Activated T-cell treated with anti-CD3 and anti-CD28 coated beads, Interleukin-2, amount 50 U/mL, for 4 hours (primary cell): ENCODE measurements around the gene PHF1. TPM values are rescaled to one million over a fixed set of nuclear protein-coding genes. Genes with fewer than 3 reads are reported as not detected.
"Not testable (repeated sequence)": the region's sequence is repeated elsewhere in the genome, so short reads cannot be mapped to it uniquely, and the experiment has no call there.

Experiments
- ATAC-seq, 2 donors: fragments of 200-7000 bp; cut with Tn5 transposase; one replicate each; pipeline ENCODE4 v1.10.0; 2021
- DNase-seq: peaks from one replicate; pipeline ENCODE4 v3.0.0-alpha.2; 2020
- H3K27me3 Mint-ChIP-seq: one replicate; pipeline ENCODE4 v1.8.0; 2021; ENCODE audit warnings: low read depth, mixed read lengths
- H3K36me3 Mint-ChIP-seq: one replicate; pipeline ENCODE4 v1.8.0; 2022; ENCODE audit warnings: mixed read lengths; ENCODE audit not compliant: insufficient read depth
- H3K4me1 Mint-ChIP-seq: one replicate; pipeline ENCODE4 v1.8.0; 2021; ENCODE audit warnings: low read depth, mixed read lengths
- H3K4me3 Mint-ChIP-seq: one replicate; pipeline ENCODE4 v1.8.0; 2021; ENCODE audit warnings: mild to moderate bottlenecking, moderate library complexity, mixed read lengths
- H3K9me3 Mint-ChIP-seq: one replicate; pipeline ENCODE4 v1.8.0; 2021; ENCODE audit warnings: mixed read lengths
- total RNA-seq, 3 donors: library from RNA; stranded (reverse); gene quantifications; one replicate each; pipeline ENCODE4 v1.2.1, GENCODE V29; 2021

The PHF1 gene
- total RNA-seq, result 10 to 100 TPM; 24.4 to 29.4 (median 26.8) TPM

GRCh38 chr6:33410711-33411631, at the start of gene PHF1:
Gene PHF1, plus strand, starts transcription at chr6:33411014. Its CDS starts 1,250 bp downstream, at chr6:33412264.
- H3K4me1 Mint-ChIP-seq, result peaks cover 44% of the 10 kb centered on the region
- no peaks in the 10 kb centered on the region for H3K9me3 Mint-ChIP-seq

GRCh38 chr6:33363486-33363885, 47.3 kb upstream of the PHF1 start:
- DNase-seq, H3K27me3 Mint-ChIP-seq, ATAC-seq, H3K9me3 Mint-ChIP-seq, H3K36me3 Mint-ChIP-seq, H3K4me1 Mint-ChIP-seq, H3K4me3 Mint-ChIP-seq: not testable (repeated sequence)

More at GRCh38 chr6:33410711-33411631, at the start of gene PHF1:
- peak; percentile 61 to 64 for ATAC-seq
- DNase-seq, result peak; percentile 75
- H3K27me3 Mint-ChIP-seq, result no peaks in the 10 kb centered on the region
- H3K4me3 Mint-ChIP-seq, result peak within 1 kb of the TSS; percentile 84
- H3K36me3 Mint-ChIP-seq, result peaks cover 13% of the 10 kb centered on the region

DNA sequence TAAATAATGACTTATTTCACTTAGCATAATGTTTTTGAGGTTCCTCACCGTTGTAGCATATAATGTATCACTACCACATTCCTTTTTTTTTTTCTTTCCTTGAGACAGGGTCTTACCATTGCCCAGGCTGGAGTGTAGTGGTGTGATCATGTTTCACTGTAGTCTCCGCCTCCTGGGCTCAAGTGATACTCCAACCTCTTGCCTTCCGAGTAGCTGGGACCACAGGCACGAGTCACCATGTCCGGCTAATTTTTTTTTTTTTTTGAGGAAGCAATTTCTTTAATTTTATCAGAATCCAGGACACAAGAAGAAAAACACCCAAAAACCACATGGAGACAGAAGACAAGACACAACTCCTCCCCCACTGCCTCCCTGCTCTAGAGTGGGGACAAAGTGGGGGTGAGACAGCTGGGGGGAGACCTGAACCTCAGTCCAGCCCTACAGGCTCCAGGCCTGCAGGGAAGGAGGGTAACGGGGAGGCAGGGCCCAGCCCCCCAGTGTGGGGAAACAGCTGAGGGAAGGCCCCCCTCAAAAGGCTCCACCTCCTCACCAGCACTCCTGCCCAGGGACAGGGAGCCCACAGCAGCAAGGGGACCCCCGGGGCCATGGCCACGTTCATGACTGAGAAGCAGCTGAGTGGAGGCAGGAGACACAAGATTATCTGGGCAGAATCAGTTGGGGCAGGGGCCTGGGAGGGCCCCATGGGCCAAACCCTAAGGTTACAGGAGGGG, 46.2 kb upstream of the PHF1 start:
- not testable (repeated sequence) for ATAC-seq, DNase-seq, H3K4me3 Mint-ChIP-seq, H3K27me3 Mint-ChIP-seq, H3K4me1 Mint-ChIP-seq, H3K9me3 Mint-ChIP-seq, H3K36me3 Mint-ChIP-seq

- H3K4me1 Mint-ChIP-seq, ATAC-seq: not testable (repeated sequence)
Measured at GRCh38 chr6:33365206-33365971, 45.4 kb upstream of the PHF1 start.

DNA sequence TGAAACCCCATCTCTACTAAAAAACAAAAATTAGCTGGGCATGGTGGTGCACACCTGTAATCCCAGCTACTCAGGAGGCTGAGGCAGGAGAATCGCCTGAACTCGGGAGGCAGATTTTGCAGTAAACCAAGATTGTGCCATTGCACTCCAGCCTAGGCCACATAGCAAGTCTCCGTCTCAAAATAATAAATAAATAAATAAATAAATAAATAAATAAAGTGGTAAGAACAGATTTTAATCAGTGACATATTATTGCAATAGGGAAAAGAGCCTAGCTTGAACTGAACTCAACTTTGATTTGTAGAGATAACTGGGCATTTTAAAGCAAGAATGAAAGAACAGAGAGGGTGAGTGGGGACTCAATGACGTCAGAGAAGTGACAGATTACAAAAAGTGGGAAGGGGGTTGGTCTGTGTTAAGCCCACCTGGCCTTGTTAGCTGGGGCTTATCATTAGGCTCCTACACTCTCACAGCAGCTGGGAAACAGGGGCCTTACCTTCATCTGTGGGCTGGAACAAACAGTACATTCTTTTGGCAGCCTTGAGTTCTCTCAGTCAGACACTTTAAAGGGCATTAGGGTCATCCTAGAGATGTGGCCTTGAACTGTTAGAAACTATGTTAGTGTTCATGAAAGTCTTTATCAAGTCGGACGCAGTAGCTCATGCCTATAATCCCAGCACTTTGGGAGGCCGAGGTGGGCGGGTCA, 43.7 kb upstream of the PHF1 start:
- Mint-ChIP-seq H3K36me3 (no peaks in the 10 kb centered on the region), H3K4me1 (no peaks in the 10 kb centered on the region), H3K4me3 (no peak overlapping the region), H3K27me3 (no peaks in the 10 kb centered on the region), H3K9me3 (no peaks in the 10 kb centered on the region)
- DNase-seq (no peak), ATAC-seq (no peak)

More at GRCh38 chr6:33365206-33365971, 45.4 kb upstream of the PHF1 start:
- H3K9me3 Mint-ChIP-seq, H3K4me3 Mint-ChIP-seq, H3K36me3 Mint-ChIP-seq, DNase-seq, H3K27me3 Mint-ChIP-seq: not testable (repeated sequence)

GRCh38 chr6:33367715-33368025, 43.1 kb upstream of the PHF1 start:
- DNase-seq, H3K27me3 Mint-ChIP-seq, H3K9me3 Mint-ChIP-seq, H3K36me3 Mint-ChIP-seq, ATAC-seq, H3K4me1 Mint-ChIP-seq, H3K4me3 Mint-ChIP-seq: not testable (repeated sequence)

DNA sequence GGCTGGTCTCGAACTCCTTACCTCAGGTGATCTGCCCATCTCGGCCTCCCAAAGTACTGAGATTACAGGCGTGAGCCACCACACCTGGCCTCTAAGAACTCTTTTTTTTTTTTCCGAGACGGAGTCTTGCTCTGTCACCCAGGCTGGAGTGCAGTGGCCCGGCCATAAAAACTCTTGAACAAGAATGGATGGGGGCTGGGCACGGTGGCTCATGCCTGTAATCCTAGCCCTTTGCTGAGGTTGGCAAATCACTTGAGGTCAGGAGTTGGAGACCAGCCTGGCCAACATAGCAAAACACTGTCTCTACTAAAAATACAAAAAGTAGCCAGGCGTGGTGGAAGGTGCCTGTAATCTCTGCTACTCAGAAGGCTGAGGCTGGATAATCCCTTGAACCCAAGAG, 38.9 kb upstream of the PHF1 start:
- ATAC-seq, DNase-seq, H3K9me3 Mint-ChIP-seq, H3K36me3 Mint-ChIP-seq, H3K4me3 Mint-ChIP-seq, H3K27me3 Mint-ChIP-seq: not testable (repeated sequence)
- H3K4me1 Mint-ChIP-seq, result peaks cover 12% of the 10 kb centered on the region

DNA sequence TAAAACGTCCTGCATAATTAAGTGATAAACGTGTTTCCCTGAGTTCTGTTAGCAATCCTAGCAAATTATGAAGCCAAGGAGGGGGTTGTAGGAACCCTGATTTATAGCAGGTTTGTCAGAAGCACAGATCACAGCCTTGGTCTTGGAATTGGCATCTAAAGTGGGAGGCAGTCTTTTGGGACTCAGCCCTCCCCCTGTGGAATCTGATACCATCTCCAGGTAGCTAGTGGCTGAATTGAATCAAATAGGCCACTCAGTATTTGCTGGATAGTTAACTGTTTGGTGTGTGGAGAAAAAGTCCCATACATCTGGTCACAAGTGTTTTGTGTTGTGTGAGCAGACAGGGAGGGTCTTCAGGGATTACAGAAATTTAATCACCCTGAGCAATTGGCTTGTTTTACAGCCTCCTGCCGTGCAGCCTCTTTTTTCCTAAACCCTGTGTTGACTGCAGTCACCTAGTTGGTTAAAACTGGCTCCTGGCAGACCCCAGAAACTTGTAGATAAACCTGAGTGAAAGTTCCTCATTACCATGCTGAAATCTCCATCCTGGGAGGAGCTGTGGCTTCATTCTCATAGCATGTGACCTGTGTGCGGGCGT, 38.2 kb upstream of the PHF1 start:
- Mint-ChIP-seq H3K4me3 (no peak overlapping the region), H3K27me3 (no peaks in the 10 kb centered on the region), H3K9me3 (no peaks in the 10 kb centered on the region), H3K36me3 (no peaks in the 10 kb centered on the region), H3K4me1 (peaks cover 12% of the 10 kb centered on the region)
- no peak for DNase-seq
- no peak for ATAC-seq

DNA sequence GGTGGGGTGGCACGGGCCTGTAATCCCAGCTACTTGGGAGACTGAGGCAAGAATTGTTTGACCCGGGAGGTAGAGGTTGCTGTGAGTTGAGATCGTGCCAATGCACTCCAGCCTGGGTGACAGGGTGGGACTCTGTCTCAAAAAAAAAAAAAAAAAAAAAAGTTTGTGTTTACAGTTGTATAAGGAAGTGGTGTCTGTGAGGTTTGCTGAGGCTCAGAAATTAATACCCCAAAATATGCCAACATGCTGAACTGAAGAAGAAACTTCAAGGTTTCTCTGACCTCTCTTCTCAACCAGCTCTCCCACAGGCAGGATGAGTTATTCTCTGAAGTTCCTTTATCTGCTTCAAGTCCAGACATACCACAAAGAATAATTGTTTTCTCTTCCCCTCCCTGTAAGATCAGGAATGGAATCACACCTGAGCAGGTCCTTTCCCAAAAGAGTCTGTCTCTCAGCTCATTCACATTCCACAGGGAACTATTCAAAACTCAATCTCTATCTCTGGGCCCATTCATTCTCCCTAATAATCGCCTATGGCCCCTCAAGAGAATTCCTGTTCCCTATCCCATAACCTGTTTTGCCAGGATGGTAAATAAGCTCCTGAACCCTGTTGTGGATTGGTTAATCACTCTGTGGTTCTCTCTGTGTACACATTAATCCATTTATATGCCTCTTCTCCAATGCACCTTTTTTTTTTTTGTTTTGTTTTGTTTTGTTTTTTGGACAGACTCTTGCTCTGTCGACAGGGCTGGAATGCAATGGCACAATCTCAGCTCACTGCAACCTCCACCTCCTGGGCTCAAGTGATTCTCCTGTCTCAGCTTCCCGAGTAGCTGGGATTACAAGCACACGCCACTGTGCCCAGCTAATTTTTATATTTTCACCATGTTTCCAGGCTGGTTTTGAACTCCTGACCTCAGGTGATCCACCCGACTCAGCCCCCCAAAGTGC, 36.6 kb upstream of the PHF1 start:
- Mint-ChIP-seq H3K27me3 (no peaks in the 10 kb centered on the region), H3K4me3 (no peak overlapping the region), H3K36me3 (no peaks in the 10 kb centered on the region), H3K4me1 (peaks cover 12% of the 10 kb centered on the region), H3K9me3 (no peaks in the 10 kb centered on the region)
- ATAC-seq (no peak), DNase-seq (no peak)

- Mint-ChIP-seq H3K9me3 (no peaks in the 10 kb centered on the region), H3K4me1 (peaks cover 12% of the 10 kb centered on the region), H3K4me3 (no peak overlapping the region), H3K27me3 (no peaks in the 10 kb centered on the region), H3K36me3 (no peaks in the 10 kb centered on the region)
- ATAC-seq (no peak), DNase-seq (no peak)
Measured at GRCh38 chr6:33375143-33375671, 35.6 kb upstream of the PHF1 start.

DNA sequence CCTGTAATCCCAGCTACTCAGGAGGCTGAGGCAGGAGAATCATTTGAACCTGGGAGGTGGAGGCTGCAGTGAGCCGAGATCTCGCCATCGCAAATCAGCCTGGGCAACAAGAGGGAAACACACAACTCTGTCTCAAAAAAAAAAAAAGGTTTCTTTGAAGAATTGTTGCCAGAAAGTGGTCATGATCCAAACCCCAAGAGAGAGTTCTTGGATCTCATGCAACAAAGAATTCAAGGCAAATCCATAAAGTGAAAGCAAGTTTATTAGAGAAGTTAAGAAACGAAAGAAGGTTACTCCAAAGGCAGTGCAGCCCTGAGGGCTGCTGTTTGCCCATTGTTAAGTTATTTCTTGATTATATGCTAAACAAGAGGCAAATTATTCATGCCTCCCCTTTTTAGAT, 33.6 kb upstream of the PHF1 start:
- H3K36me3 Mint-ChIP-seq, result no peaks in the 10 kb centered on the region
- H3K27me3 Mint-ChIP-seq, result no peaks in the 10 kb centered on the region
- ATAC-seq (no peak), DNase-seq (no peak)
- H3K4me1 Mint-ChIP-seq, result peaks cover 12% of the 10 kb centered on the region
- no peaks in the 10 kb centered on the region for H3K9me3 Mint-ChIP-seq
- H3K4me3 Mint-ChIP-seq, result no peak overlapping the region

DNA sequence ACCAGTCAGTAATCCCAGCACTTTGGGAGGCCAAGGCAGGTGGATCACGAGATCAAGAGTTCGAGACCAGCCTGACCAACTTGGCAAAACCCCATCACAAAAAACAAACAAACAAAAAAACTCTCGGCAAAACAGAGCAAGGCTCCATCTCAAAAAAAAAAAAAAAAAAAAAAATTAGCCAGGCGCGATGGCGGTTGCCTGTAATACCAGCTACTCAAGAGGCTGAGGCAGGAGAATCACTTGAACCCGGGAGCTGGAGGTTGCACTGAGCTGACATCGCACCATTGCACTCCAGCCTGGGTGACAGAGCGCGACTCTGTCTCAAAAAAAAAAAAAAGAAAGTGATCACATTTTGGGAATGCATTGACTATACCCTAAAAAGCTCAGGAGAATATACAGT, 31.6 kb upstream of the PHF1 start:
- H3K36me3 Mint-ChIP-seq, H3K9me3 Mint-ChIP-seq, ATAC-seq, H3K4me1 Mint-ChIP-seq, H3K27me3 Mint-ChIP-seq, DNase-seq, H3K4me3 Mint-ChIP-seq: not testable (repeated sequence)
